HuH-7.5 (cell line): ENCODE data around the gene NFAM1.

Experiments
- DNase-seq: peaks from one replicate; pipeline ENCODE4 v3.0.0; 2011; ENCODE audit warnings: low spot score

The NFAM1 gene

DNA sequence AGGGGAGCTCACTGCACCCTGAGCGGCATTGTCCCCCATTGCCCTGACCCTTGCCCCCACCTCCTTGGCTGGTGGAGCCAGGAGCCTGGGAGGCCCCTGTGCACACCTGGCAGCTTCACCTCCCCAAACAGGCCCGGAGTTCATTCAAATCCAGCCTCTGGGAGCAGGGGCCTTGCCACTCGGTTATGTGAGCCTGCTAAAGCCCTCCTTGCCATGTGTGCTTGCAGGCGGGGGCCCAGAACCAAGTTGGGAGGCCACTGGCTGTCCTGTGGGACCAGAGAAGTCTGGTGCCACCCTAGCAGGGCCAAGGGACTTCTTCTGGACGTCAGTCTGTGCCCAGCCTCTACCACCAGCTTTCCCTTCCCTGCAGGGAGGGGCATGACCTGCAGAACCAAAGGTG, 48.9 kb downstream of the NFAM1 start:
- no peak for DNase-seq

- DNase-seq, result no peak
Measured at GRCh38 chr22:42380769-42381551, 51.2 kb downstream of the NFAM1 start.

DNA sequence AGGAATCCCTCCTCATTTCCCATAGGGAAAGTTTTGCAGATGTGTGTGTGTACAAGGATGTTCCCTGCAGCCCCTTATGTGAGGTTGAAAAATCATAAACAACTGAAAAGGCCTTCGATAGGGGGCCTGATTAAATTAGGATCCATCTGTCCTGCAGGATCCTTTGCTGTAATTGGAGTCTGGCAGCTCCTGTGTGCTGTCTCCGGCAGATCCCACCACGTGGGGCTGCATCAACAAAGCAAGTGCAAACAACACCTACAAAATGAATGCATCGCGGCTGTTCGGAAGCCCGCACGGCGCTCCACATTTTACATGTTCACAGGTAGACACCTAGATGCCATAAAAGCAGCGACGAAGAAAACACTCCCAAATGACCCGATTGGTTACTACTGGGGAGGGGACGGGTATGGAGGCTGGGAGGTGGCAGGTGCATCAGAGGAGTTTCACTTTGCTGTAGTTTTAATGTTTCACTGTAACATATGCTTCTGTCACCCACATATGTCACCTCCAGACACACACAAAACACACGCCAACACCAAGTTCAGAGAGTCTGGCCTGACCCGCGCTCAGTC, 52.2 kb downstream of the NFAM1 start:
- DNase-seq, result no peak

- no peak for DNase-seq
Measured at GRCh38 chr22:42376711-42377554, 55.3 kb downstream of the NFAM1 start.

DNA sequence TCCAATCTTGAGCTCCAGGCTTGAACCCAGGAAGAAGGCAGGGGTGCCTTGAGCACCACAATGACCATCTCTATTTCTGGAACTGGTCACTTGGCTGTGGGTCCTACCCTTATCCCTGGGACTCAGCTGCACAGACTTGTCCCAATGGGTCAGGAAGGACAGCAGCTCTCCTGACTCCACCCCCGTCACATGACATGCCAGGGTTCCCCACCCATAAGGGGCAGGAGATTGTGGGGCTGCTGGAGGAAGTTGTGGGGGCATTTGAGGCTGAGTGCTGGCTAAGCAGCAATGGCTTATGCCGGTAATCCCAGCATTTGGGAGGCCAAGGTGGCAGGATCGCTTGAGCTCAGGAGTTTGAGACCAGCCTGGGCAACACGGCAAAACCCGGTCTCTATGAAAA, 56.2 kb downstream of the NFAM1 start:
- DNase-seq, result no peak

- no peak for DNase-seq
Measured at GRCh38 chr22:42372976-42373375, 59.2 kb downstream of the NFAM1 start.

GRCh38 chr22:42371501-42371900, 60.7 kb downstream of the NFAM1 start:
- no peak for DNase-seq

- no peak for DNase-seq
Measured at GRCh38 chr22:42371099-42371498, 61.1 kb downstream of the NFAM1 start.

DNA sequence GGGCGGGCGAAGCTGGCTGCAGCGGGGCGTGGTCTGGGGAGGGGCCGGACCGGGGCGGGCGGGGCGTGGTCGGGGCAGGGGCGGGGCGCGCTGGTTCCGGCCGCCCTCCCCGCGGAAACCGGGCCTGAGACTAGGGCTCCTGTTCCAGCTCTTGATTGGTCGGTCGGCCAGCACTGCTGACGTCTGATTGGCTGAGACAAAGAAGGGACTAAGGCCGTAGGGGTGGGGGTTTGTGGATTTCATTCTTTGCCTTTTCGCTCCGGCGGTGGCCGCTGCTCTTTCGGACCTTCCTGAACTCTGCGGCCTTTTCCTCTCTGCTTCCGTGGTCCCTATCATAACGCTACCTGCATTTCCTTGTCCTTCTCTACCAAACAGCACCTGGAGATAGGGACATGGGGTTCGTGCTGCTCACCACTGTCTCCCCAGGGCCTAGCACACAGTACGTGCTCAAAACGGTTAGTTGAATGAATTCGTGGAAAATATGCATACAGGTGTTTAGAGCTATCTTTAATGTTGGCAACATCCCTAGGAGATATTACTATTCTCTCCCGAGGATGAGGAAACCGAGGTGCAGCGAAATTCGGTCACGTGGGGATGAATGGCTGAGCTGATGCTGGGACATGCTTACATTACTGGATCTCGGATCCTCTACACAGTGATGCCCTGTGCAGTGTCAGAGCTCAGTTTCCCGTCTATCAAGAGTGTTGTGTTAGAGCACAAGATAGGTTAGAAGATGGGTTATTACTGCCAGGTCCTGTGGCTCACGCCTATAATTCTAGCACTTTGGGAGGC, 62.8 kb downstream of the NFAM1 start:
- peak; percentile 96 for DNase-seq

GRCh38 chr22:42368379-42369249, 63.6 kb downstream of the NFAM1 start:
- DNase-seq, result no peak

DNA sequence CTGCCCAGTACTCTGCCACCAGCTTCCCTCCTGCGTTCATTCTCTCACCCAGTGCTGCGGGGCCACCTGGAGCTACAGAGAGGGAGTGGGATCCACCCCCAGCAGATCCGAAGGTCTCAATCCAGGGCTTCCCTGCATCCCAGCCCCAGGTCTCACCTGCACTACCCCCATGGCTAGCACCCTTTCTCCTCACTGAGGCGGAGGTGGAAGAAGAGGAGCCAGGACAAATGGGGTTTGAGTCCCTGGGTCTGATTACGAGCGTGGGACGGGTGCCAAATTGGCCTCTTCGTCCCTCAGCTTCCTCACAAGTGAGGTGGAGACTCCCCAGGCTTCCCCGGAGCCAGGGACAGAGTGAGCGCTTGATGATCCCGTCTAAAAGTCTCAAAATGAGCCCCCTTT, 64.2 kb downstream of the NFAM1 start:
- DNase-seq, result no peak

- DNase-seq, result no peak
Measured at GRCh38 chr22:42366806-42367581, 65.2 kb downstream of the NFAM1 start.

- DNase-seq, result no peak
Measured at GRCh38 chr22:42365942-42366695, 66.1 kb downstream of the NFAM1 start.

DNA sequence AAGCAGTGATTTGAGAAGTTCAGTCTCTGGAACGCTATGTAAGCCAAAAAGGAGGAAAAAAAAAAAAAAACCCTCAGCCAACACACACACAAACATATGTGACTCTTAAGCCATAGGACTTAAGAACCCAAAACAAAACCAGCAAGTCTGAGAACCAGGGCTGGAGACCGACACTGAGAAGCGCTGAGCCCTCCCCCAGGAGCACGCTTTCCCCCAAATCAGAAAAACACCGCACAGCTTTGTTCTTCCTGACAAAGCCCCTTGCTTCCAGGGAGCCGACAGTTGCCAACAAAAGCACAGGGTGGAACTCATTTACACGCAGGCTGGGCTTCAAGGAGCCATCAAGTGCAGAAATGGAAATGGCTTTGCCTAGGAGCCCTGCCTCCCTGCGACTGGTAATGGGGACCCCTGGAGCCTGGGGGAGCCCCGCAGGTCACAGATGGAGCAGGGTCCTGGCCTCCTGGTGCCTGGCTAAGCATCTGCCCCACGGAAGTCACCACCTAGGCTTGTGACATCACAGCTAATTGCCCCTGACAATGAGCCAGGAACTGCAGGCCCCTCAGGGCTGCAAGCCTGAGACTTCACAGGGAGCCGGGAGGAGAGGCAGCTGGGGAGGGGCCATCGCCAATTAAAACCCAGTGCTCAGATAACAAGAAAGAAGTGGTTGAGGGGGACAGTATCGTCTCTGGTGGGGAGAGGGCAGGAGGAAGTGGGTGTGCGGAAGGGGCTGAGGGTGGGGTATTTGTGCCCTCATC, 66.9 kb downstream of the NFAM1 start:
- no peak for DNase-seq

- no peak for DNase-seq
Measured at GRCh38 chr22:42364604-42365110, 67.5 kb downstream of the NFAM1 start.

DNA sequence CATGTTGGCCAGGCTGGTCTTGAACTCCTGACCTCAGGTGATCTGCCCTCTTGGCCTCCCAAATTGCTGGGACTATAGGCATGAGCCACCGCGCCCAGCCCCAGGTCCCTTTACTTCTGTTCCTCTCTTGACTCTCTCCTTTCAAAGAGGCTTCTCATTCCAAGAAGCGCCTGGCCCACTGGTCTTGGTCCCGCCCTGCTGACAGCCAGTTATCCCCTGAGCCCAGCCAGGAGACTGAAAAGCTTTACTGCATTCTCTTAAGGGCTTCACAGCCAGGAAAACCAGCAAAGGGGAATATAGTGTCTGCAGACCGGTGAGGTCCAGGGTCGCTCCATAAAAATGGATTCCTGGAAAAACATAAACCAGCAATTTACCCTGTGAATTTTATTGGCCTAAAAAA, 68.3 kb downstream of the NFAM1 start:
- DNase-seq, result no peak

DNA sequence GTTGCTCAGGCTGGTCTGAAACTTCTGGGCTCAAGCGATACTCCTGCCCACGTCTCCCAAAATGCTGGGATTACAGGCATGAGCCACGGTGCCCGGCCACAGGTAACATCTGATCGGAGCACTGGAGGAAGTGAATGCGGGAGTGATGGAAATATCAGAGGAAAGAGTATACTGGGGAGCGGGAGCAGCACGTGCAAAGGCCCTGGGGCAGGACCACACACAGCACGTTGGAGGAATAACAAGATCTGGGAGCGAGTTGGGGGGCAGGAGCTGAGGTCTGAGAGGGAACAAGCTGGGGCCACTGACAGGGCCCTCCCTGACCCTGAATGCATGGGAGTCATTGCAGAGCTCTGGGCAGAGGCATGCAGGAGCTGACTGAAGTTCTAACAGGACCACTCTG, 70.7 kb downstream of the NFAM1 start:
- DNase-seq, result no peak

DNA sequence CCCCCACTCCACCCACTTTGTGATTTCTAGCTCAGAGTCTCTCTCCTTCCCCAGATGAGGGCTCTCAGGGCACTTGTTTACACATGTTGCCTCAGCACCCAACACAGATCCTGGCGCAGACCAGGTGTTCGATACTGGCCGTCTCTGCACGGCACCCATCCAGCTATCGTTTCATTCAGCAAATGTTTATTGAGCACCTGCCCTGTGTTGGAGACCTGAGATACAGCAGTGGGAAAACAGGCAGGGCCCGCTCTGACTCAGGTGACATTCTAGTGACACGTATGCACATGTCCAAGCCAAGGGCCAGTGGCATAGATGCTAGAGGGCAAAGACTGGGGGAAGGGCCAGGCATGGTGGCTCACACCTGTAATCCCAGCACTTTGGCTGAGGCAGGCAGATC, 71.9 kb downstream of the NFAM1 start:
- DNase-seq, result no peak
